ENCODE results near the gene CHD9.

DNA sequence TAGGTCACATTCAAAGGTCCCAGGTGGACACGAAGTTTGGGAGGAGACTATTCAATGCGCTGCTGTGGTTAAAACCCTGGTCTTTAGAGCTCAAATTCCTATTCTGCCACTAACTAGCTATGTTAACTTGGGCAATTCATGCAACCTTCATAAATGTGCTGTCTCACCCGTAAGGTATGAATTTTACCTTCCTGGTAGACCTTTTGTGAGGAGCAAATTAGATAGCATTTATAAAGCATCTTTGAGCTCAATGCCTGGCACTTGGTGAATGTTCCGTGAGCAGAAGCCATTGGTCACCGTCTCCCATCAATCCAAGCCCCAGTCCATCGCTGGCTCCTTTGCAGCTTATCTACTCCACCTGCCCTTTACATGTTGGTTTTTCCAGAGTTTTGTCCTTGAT, 18.7 kb upstream of the CHD9 start:
- TF ChIP-seq, protein P1, sequence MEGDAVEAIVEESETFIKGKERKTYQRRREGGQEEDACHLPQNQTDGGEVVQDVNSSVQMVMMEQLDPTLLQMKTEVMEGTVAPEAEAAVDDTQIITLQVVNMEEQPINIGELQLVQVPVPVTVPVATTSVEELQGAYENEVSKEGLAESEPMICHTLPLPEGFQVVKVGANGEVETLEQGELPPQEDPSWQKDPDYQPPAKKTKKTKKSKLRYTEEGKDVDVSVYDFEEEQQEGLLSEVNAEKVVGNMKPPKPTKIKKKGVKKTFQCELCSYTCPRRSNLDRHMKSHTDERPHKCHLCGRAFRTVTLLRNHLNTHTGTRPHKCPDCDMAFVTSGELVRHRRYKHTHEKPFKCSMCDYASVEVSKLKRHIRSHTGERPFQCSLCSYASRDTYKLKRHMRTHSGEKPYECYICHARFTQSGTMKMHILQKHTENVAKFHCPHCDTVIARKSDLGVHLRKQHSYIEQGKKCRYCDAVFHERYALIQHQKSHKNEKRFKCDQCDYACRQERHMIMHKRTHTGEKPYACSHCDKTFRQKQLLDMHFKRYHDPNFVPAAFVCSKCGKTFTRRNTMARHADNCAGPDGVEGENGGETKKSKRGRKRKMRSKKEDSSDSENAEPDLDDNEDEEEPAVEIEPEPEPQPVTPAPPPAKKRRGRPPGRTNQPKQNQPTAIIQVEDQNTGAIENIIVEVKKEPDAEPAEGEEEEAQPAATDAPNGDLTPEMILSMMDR (IDR thresholded peaks at IDR 0.05) = no peak
- no peak for TF ChIP-seq POLR2A (IDR thresholded peaks at IDR 0.05)
